NCI-H2171 treated with DMSO at 0.1 percent for 48 hours (cell line): Measurements from ENCODE around the gene LILRA1.
"Not testable (repeated sequence)": the region's sequence is repeated elsewhere in the genome, so short reads cannot be mapped to it uniquely, and the experiment has no call there.

Experiments used
- DNase-seq: peaks from one replicate; lab custom pipeline; 2025; lab: John Stamatoyannopoulos, UW

LILRA1 gene

GRCh38 chr19:54624934-54625730 is 31.7 kb downstream of the LILRA1 start:
- not testable (repeated sequence) for DNase-seq

GRCh38 chr19:54626757-54627156 is 33.3 kb downstream of the LILRA1 start:
- DNase-seq, result no peak

GRCh38 chr19:54627912-54628311 is 34.5 kb downstream of the LILRA1 start:
- not testable (repeated sequence) for DNase-seq

- not testable (repeated sequence) for DNase-seq
Measured at GRCh38 chr19:54630262-54630661, 36.8 kb downstream of the LILRA1 start, which contains the start of gene LILRB1. Gene LILRB1 (plus strand): TSS chr19:54630484. CDS start chr19:54631074, 590 bp downstream.

- no peak for DNase-seq
Measured at GRCh38 chr19:54630782-54631181, 37.4 kb downstream of the LILRA1 start.

- not testable (repeated sequence) for DNase-seq
Measured at GRCh38 chr19:54631489-54632337, 38.3 kb downstream of the LILRA1 start.

DNA sequence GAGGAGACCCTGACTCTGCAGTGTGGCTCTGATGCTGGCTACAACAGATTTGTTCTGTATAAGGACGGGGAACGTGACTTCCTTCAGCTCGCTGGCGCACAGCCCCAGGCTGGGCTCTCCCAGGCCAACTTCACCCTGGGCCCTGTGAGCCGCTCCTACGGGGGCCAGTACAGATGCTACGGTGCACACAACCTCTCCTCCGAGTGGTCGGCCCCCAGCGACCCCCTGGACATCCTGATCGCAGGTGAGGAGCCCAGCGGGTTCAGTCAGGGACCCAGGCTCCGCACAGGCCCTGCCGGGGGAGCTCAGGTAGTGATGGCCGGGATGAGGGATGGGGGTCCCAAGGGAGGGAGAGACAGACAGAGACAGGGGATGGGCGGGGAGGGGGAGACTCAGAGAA is 39.1 kb downstream of the LILRA1 start:
- DNase-seq, result not testable (repeated sequence)

DNA sequence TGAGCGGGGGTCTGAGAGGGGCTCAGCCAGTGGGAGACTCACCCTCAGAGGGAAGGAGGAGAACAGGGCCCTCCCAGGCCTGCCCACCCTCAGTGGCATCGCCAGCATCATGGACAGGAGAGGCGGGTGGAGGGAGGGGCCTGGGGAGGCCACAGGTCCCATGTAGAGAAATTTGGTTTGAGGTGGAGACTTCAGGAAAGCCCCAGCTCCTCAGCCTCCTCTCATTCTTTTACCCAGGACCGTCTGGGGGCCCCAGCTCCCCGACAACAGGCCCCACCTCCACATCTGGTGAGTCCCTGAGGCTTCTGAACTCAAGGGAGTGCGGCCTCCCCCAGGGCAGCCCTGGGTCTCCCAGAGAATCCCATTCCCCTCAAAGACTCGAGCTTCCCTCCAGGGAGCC is 40.0 kb downstream of the LILRA1 start:
- no peak for DNase-seq

GRCh38 chr19:54636081-54636480 is 42.6 kb downstream of the LILRA1 start:
- not testable (repeated sequence) for DNase-seq

- DNase-seq, result no peak
Measured at GRCh38 chr19:54638683-54639082, 45.3 kb downstream of the LILRA1 start.

GRCh38 chr19:54642953-54643352 is 49.5 kb downstream of the LILRA1 start:
- not testable (repeated sequence) for DNase-seq

DNA sequence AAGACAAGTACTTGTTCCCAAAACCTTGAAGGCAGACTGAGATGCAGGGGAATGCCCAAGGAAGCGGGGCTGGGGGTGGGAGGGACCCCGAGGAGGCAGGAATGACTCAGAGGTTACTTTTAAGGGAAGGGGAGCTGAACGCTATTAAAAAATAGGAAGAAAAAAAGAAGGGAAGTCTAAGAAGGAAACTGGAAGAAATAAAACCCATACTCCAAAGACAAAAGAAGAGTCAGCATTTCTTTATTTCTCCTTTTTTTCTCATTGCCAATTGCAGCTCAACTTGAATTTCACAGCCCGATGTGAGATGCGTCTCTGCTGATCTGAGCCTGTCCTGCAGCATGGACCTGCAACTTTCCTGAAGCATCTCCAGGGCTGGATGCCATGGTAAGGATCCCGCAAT is 50.2 kb downstream of the LILRA1 start:
- not testable (repeated sequence) for DNase-seq

DNA sequence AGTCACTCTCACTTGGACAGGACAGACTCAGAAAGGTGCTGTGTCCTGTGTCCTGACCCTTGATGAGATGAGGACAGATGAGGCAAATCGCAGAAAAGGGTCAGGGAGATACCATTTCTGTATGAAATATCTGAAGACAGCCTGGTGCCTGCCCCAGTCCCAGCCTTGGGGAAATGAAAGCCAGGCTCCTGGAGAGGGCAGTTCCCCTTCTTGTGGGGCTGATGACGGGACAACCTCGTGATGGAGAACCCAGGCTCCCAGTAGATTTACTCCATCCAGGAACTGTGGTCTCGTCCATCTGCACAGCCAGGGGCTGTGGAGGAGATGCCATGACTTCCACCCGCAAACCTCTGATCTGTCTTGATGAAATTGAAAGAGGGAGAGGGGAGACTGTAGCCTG is 50.6 kb downstream of the LILRA1 start:
- no peak for DNase-seq

- no peak for DNase-seq
Measured at GRCh38 chr19:54646331-54646841, 53.0 kb downstream of the LILRA1 start.

DNA sequence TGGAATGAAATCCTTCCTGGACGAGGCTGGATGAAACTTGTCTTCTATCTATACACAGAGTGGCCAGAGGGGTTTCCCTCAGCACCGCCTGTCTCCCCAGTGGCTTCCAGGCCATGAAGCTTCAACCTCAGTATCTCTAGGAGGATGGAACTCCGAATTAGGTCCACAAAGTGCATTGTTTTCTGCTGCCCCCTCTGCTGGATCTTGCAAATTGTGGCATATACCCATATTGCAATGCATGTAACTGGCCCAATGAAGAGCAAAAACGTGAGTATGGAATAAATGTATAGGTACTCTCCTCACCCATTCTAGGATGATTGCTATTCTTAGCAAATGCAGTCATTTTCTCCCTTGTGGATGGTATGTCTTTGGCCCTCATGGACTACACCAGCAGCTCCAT is 54.7 kb downstream of the LILRA1 start:
- DNase-seq, result no peak

GRCh38 chr19:54650108-54650655 is 56.8 kb downstream of the LILRA1 start:
- no peak for DNase-seq
